Measurements from ENCODE around the gene PPP1R9B. TPM values are rescaled to one million over a fixed set of nuclear protein-coding genes. Genes with fewer than 3 reads are reported as not detected.

Gene PPP1R9B
- 30.1 TPM for total RNA-seq

- DNase-seq = no peak
These were observed at the start of gene PPP1R9B for GRCh38 chr17:50150354-50151040. PPP1R9B (minus strand) TSS chr17:50150677; CDS start chr17:50150513, 164 bp downstream.

- DNase-seq = peak; percentile 98
These were observed 49.5 kb upstream of the PPP1R9B start for GRCh38 chr17:50199803-50200456.

- no peak for DNase-seq
These were observed 48.8 kb upstream of the PPP1R9B start for GRCh38 chr17:50199211-50199802.

- peak; percentile 79 for DNase-seq
These were observed 47.7 kb upstream of the PPP1R9B start for GRCh38 chr17:50198026-50198669.

- DNase-seq = no peak
These were observed 46.3 kb upstream of the PPP1R9B start for GRCh38 chr17:50196826-50197225.

GRCh38 chr17:50196036-50196435 lies 45.6 kb upstream of the PPP1R9B start:
- no peak for DNase-seq

- DNase-seq = no peak
These were observed 44.7 kb upstream of the PPP1R9B start for GRCh38 chr17:50194934-50195865.

GRCh38 chr17:50194140-50194933 lies 43.9 kb upstream of the PPP1R9B start:
- no peak for DNase-seq

GRCh38 chr17:50192618-50193291 lies 42.3 kb upstream of the PPP1R9B start:
- no peak for DNase-seq

- no peak for DNase-seq
These were observed 41.7 kb upstream of the PPP1R9B start for GRCh38 chr17:50192144-50192617.

GRCh38 chr17:50191359-50192143 lies 41.1 kb upstream of the PPP1R9B start:
- DNase-seq = no peak

- no peak for DNase-seq
These were observed 40.3 kb upstream of the PPP1R9B start for GRCh38 chr17:50190603-50191358.

- DNase-seq = no peak
These were observed 39.8 kb upstream of the PPP1R9B start for GRCh38 chr17:50190293-50190602.

- no peak for DNase-seq
These were observed 39.2 kb upstream of the PPP1R9B start for GRCh38 chr17:50189550-50190292.

- no peak for DNase-seq
These were observed 38.6 kb upstream of the PPP1R9B start for GRCh38 chr17:50188921-50189549.

- DNase-seq = no peak
These were observed 38.0 kb upstream of the PPP1R9B start for GRCh38 chr17:50188531-50188920.

- no peak for DNase-seq
These were observed 37.5 kb upstream of the PPP1R9B start for GRCh38 chr17:50187751-50188530.

Data from tongue (tissue), 2 donors.